ENCODE data around the gene C16orf87.
A peak's percentile ranks its signal among the peaks of the same experiment; 100 is the strongest.

C16orf87 gene

GRCh38 chr16:46751381-46751780 is 79.6 kb downstream of the C16orf87 start:
- DNase-seq, result no peak

GRCh38 chr16:46748775-46749705 is 81.9 kb downstream of the C16orf87 start:
- peak; percentile 29 for DNase-seq

GRCh38 chr16:46747777-46748651 is 83.0 kb downstream of the C16orf87 start, which contains the start of gene MYLK3:
Gene MYLK3, minus strand, starts transcription at chr16:46748344. Its CDS starts 151 bp downstream, at chr16:46748193.
- DNase-seq, result no peak

DNA sequence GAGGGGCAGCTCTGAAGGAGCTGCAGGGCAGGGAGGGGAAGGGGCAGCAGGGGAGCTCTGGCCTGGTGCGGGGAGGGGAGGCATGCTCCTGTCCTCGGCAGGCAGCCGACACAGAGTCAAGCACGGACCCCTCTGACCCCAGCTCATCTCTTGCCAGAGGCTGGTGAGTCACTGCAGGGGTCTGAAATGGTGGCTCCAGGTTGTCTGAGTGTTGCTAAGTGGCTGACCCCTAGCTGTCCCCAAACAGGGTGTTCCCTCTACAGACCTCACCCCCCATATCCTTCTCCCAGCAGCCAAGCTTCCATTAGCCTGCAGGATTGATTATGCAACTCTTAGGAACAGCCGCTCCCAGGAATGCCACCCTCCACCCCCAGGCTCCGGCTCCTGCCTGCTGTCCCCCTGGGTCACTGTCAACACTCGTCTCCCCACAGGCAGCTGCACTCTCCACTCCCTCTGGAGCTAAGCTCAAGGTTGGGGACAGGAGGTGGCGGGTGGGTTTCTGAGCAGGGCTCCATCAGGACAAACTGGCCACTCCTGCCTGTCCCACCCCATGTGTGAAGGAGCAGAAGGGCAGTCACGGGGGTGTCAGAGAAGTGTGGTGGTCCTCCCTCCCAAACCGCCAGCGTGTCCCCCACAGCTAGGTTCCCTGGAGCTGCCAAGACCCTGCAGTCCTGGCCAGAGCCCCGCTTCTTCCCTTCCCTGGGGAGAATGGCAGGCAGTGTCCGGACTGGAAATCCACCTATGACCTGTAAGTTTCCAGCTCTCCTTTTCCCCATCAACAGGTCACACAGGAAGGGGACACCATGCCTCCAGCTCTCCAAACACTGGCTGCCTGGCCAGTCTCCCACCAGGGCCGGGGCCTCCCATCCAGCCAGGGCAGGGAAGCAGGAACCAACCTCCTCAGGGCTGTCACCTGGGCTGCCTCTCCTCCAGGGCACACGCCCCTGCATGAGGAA is 83.9 kb downstream of the C16orf87 start:
- DNase-seq, result no peak

Measured in NCI-H2171 (cell line).